Heart left ventricle (tissue), 13 donors: ENCODE results near the gene PGLYRP1.

Source experiments
- POLR2A ChIP-seq, 2 donors: fragments of 450-650 bp; IDR thresholded peaks; one replicate each; pipeline ENCODE4 v1.6.1; 2017; ENCODE audit warnings: antibody characterized with exemption in 2 of 2, mild to moderate bottlenecking in 2 of 2, moderate library complexity in 2 of 2
- TF ChIP-seq, protein P1 (sequence below), 12 donors: fragments of 200-600 bp; sonication (generic) in 4 of 12; IDR thresholded peaks; one replicate each; pipeline versions ENCODE4 v1.5.0 to v1.8.0; 2018 to 2022; ENCODE audit warnings: antibody characterized with exemption in 12 of 12, mild to moderate bottlenecking in 5 of 12
- donor health status: ischemic (EF 13 %, LVEDD 7.1; RV severe dilation, severe dysfunction).
- donor health status: DM: no; HTN: yes; CAD: no.
- donor health status: DM: no; HTN: no; CAD: no.
- donor health status: ischemic (EF 25% LVEDD 6.9; RV normal size, moderate dysfunction).
- donor health status: ischemic (EF 25% LVEDD 5.7; RV mildly dilated, moderate dysfunction).
- donor health status: ischemic (EF 35%, LVEDD 5.7; RV mildly dilated, moderate dysfunction).
- donor health status: nonischemic (EF 11% LVEDD 7.7; RV severe dilation, severe dysfunction).
- donor health status: DM: yes; HTN: yes; CAD: no.
- donor health status: PGD.
- donor health status: ischemic (EF 29% LVEDD 5.4; RV normal size, mild dysfunction).
- donor health status: nonischemic (EF 23%, LVEDD 6.1; RV moderate dilation, normal function).

DNA sequence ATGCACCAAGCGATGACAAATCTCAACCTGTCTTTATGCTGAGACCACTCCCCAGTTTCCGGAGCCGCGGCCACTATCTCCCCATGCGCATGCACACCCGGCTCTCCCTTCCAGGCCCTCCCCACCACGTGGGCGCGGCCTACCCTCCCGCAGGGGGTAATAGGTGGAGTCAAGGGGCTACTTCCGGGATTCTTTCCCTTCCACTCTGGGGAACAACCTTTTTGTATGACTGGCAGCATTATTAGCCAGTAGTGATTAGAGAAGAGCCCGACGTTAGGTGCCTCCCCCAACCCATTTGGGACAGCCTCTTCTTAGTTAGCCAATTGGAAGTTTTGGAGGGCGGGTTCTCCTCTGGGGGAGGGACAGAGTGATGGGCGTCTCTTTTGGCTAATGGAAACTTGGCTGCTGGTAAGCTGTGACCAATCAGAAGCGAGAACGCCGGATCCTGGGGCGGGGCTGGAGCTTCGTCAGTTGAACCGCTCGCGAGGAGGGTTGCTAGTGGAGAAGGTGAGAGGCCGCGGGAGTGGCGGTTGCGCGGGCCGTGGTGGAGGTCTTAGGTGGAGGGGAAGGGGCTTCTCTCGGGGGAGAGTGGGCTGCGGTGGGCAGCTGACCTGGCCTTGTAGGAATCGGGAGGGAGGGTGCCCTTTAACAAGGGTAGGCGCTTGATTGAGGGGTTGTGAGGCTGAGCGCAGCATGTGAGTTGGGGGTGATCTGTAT is 27.7 kb downstream of the PGLYRP1 start, which contains the start of gene CCDC61:
- TF ChIP-seq, protein P1, sequence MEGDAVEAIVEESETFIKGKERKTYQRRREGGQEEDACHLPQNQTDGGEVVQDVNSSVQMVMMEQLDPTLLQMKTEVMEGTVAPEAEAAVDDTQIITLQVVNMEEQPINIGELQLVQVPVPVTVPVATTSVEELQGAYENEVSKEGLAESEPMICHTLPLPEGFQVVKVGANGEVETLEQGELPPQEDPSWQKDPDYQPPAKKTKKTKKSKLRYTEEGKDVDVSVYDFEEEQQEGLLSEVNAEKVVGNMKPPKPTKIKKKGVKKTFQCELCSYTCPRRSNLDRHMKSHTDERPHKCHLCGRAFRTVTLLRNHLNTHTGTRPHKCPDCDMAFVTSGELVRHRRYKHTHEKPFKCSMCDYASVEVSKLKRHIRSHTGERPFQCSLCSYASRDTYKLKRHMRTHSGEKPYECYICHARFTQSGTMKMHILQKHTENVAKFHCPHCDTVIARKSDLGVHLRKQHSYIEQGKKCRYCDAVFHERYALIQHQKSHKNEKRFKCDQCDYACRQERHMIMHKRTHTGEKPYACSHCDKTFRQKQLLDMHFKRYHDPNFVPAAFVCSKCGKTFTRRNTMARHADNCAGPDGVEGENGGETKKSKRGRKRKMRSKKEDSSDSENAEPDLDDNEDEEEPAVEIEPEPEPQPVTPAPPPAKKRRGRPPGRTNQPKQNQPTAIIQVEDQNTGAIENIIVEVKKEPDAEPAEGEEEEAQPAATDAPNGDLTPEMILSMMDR (IDR thresholded peaks at IDR 0.05), result no peak
- peak in 1 of 2 donors; percentile 94 for TF ChIP-seq POLR2A (IDR thresholded peaks at IDR 0.05)
